K562 (cell line): ENCODE measurements around the gene LRRC8A. TPM values are rescaled to one million over a fixed set of nuclear protein-coding genes. Genes with fewer than 3 reads are reported as not detected.

Experiments
- CBFA2T3 ChIP-seq: fragments of 450-650 bp; IDR thresholded peaks from 2 replicates; pipeline ENCODE4 v1.6.1; 2017
- CBFB ChIP-seq: sonication (generic); formaldehyde crosslinking; IDR thresholded peaks from 2 replicates; pipeline ENCODE4 v1.4.0; 2020; ENCODE audit warnings: mild to moderate bottlenecking, missing genetic modification reagents
- CEBPB ChIP-seq: fragments of 450-650 bp; IDR thresholded peaks from 2 replicates; pipeline ENCODE4 v1.6.1; 2016; ENCODE audit warnings: missing genetic modification characterization, missing compliant biosample characterization
- CEBPG ChIP-seq, 3 experiments: fragments of 200-800 bp in 1 of 3; sonication (Bioruptor generic) in 1 of 3; sonication (generic) in 1 of 3; formaldehyde crosslinking in 1 of 3; IDR thresholded peaks in 2 of 3; conservative IDR thresholded peaks in 1 of 3; 2 replicates each; pipeline versions ENCODE4 v1.6.1 to v1.8.0; 2016 to 2022; ENCODE audit warnings: missing compliant biosample characterization in 2 of 3, missing genetic modification characterization in 2 of 3, mild to moderate bottlenecking in 1 of 3, missing genetic modification reagents in 1 of 3
- CREB3L1 ChIP-seq: fragments of 450-650 bp; IDR thresholded peaks from 2 replicates; pipeline ENCODE4 v1.6.1; 2014; ENCODE audit warnings: low read depth, mild to moderate bottlenecking, moderate library complexity, borderline replicate concordance
- GABPA ChIP-seq: fragments of 200-800 bp; sonication (Bioruptor generic); conservative IDR thresholded peaks from 2 replicates; pipeline ENCODE4 v1.6.1; 2016; ENCODE audit warnings: low read depth, missing genetic modification characterization, missing compliant biosample characterization
- MNT ChIP-seq, 2 experiments: fragments of 450-650 bp; conservative IDR thresholded peaks; 2 replicates each; pipeline ENCODE4 v1.6.1; 2017; ENCODE audit warnings: mild to moderate bottlenecking in 2 of 2, moderate library complexity in 2 of 2
- NCOR1 ChIP-seq: fragments of 450-650 bp; IDR thresholded peaks from 2 replicates; pipeline ENCODE4 v1.6.1; 2016; ENCODE audit warnings: mild to moderate bottlenecking, moderate library complexity
- NR2C1 ChIP-seq, 2 experiments: fragments of 450-650 bp; IDR thresholded peaks; 2 replicates each; pipeline ENCODE4 v1.6.1; 2017; ENCODE audit warnings: mild to moderate bottlenecking in 2 of 2, antibody characterized with exemption in 1 of 2, inconsistent platforms in 1 of 2, missing compliant biosample characterization in 1 of 2, missing genetic modification characterization in 1 of 2
- polyA plus RNA-seq, 8 experiments: library from polyadenylated mRNA; depleted of rRNA in 4 of 8; stranded (reverse) in 5 of 8; unstranded in 3 of 8; fragments of >200 nt; fragmentation: Nextera tagmentation in 2 of 8; fragmentation: Illumina TruSeq in 1 of 8; extraction: Ambion mirVana in 2 of 8; extraction: Trizol in 1 of 8; gene quantifications; 2 replicates each; pipeline versions ENCODE4 v1.2.1 to v1.2.3, GENCODE V29; 2011 to 2014; ENCODE audit warnings: inconsistent platforms in 1 of 8, missing spikeins in 1 of 8
- total RNA-seq, 7 experiments: library from RNA; depleted of rRNA in 6 of 7; stranded (reverse); fragments of >200 nt in 6 of 7; fragmentation: Illumina TruSeq in 2 of 7; extraction: Trizol in 2 of 7; gene quantifications; 2 replicates each; pipeline versions ENCODE4 v1.2.1 to v1.2.3, GENCODE V29; 2011 to 2021; ENCODE audit warnings: low replicate concordance in 1 of 7
- TF ChIP-seq, protein P1 (sequence below): fragments of 200-800 bp; sonication (Bioruptor generic); IDR thresholded peaks from 2 replicates; pipeline ENCODE4 v1.6.1; 2017; ENCODE audit warnings: missing genetic modification characterization, missing compliant biosample characterization

LRRC8A gene
- total and polyA plus RNA-seq, 9 of the 15 experiments (the other 6 are each of a cell fraction or from before 2014, with no cell fraction given): 2.9 to 24.7 (median 8.9) TPM

DNA sequence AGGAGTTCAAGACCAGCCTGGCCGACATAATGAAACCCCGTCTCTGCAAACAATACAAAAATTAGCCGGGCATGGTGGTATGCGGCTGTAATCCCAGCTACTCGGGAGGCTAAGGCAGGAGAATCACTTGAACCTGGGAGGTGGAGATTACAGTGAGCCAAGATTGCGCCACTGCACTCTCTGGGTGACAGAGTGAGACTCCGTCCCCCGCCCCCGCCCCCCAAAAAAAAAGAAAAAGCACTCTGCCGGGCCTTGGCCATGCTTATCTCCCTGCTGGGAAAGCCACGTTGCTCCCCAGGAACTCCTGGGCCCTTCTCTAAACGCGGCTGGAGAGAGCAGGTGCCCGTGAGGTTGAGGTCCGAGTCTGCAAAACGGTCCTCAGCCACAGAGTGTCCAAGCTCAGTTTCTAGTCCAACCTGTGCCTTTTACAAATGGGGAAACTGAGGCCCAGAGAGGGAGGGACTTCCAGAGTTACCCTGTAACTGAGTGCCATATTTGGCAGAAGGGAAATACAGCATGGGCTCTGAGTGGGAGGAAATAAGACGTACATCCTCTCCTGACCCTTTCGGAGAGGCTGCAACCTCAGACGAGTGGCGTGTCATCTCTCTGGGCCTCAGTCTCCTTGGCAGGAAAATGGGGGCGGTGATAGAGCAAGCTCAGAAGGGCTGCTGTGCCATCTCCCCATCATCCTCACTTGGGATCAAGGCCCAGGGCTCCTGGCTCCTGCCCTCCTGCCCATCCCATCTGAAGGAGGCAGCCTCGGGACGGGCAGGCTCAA is 32.3 kb downstream of the LRRC8A start (continued):
- TF ChIP-seq CEBPG (CRISPR knock-in tag; IDR thresholded peaks at IDR 0.05) (peak; percentile 66; the same call in 1 of the 2 replicates), CEBPG (tag; conservative IDR thresholded peaks at IDR 0.05 in 1 of 2, IDR thresholded peaks at IDR 0.05 in 1 of 2) (peak in 1 of 2 experiments; percentile 47; a peak in 2 of 4 replicates), CEBPB (tag) (peak; percentile 95), NCOR1 (peak; percentile 25; the same call in 1 of the 2 replicates), GABPA (no peak), CREB3L1 (peak; percentile 29; the same call in 1 of the 2 replicates), CBFA2T3 (peak; percentile 70), MNT (conservative IDR thresholded peaks at IDR 0.05) (peak in 1 of 2 experiments; percentile 55; a peak in 2 of 4 replicates), CBFB (no peak), NR2C1 (IDR thresholded peaks at IDR 0.05) (0 out of 2 replicates have a peak, but pooled peaks have one; percentile 10), NR2C1 (tag; IDR thresholded peaks at IDR 0.05) (no peak)
- TF ChIP-seq, protein P1, sequence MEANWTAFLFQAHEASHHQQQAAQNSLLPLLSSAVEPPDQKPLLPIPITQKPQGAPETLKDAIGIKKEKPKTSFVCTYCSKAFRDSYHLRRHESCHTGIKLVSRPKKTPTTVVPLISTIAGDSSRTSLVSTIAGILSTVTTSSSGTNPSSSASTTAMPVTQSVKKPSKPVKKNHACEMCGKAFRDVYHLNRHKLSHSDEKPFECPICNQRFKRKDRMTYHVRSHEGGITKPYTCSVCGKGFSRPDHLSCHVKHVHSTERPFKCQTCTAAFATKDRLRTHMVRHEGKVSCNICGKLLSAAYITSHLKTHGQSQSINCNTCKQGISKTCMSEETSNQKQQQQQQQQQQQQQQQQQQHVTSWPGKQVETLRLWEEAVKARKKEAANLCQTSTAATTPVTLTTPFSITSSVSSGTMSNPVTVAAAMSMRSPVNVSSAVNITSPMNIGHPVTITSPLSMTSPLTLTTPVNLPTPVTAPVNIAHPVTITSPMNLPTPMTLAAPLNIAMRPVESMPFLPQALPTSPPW (CRISPR knock-in tag): peak; percentile 42; the same call in 1 of the 2 replicates
